Transverse colon (tissue), 4 donors: ENCODE measurements around the gene RANBP9. TPM values are rescaled to one million over a fixed set of nuclear protein-coding genes. Genes with fewer than 3 reads are reported as not detected.

Experiments
- DNase-seq: peaks from one replicate; pipeline ENCODE4 v3.0.0-alpha.2; 2019
- H3K27ac ChIP-seq, 4 donors: fragments of 200-600 bp; sonication (generic); 2 replicates each; pipeline ENCODE4 v1.5.1; 2016 to 2018; ENCODE audit warnings: inconsistent platforms in 4 of 4
- H3K27me3 ChIP-seq: fragments of 200-600 bp; sonication (generic); 2 replicates; pipeline ENCODE4 v1.5.1; 2017; ENCODE audit warnings: inconsistent platforms
- H3K36me3 ChIP-seq, 4 donors: fragments of 200-600 bp; sonication (generic); 2 replicates each; pipeline ENCODE4 v1.5.1; 2017 to 2019; ENCODE audit warnings: inconsistent platforms in 4 of 4
- H3K4me1 ChIP-seq, 4 donors: fragments of 200-600 bp; sonication (generic); 2 replicates each; pipeline ENCODE4 v1.5.1; 2017 to 2020; ENCODE audit warnings: inconsistent platforms in 4 of 4
- H3K4me3 ChIP-seq, 4 donors: fragments of 200-600 bp; sonication (generic); 1 replicate in 1 of 4; 2 replicates in 3 of 4; pipeline versions ENCODE4 v1.5.1 to v1.6.1; 2017 to 2019; ENCODE audit warnings: inconsistent platforms in 4 of 4
- H3K9me3 ChIP-seq, 2 donors: fragments of 200-600 bp; sonication (generic); 2 replicates each; pipeline ENCODE4 v1.5.1; 2017 to 2019; ENCODE audit warnings: inconsistent platforms in 2 of 2
- CTCF ChIP-seq, 5 experiments: fragments of 200-600 bp in 3 of 5; fragments of 450-650 bp in 2 of 5; sonication (generic) in 3 of 5; IDR thresholded peaks; 1 replicate in 2 of 5; 2 replicates in 3 of 5; pipeline ENCODE4 v1.5.1; 2016 to 2017; ENCODE audit warnings: antibody characterized with exemption in 5 of 5, inconsistent platforms in 3 of 5, mild to moderate bottlenecking in 2 of 5, moderate library complexity in 1 of 5
- EP300 ChIP-seq: sonication (generic); formaldehyde crosslinking; IDR thresholded peaks from one replicate; pipeline ENCODE4 v1.6.1; 2017; ENCODE audit warnings: antibody characterized with exemption, low read depth
- POLR2A ChIP-seq: fragments of 450-650 bp; IDR thresholded peaks from one replicate; pipeline ENCODE4 v1.6.1; 2016; ENCODE audit warnings: antibody characterized with exemption, mild to moderate bottlenecking, moderate library complexity
- POLR2AphosphoS5 ChIP-seq, 3 donors: sonication (generic); formaldehyde crosslinking; IDR thresholded peaks; one replicate each; pipeline ENCODE4 v1.6.1; 2016; ENCODE audit warnings: antibody characterized with exemption in 3 of 3
- WGBS, 2 donors: methylation state at CpG; one replicate each; pipeline ENCODE4 v1.1.5; 2018; ENCODE audit warnings: low coverage in 1 of 2; 5-methylcytosine and 5-hydroxymethylcytosine counted together
- in situ Hi-C, 4 donors: fragments of 200-750 bp; cut with MboI; loops; one replicate each; pipeline versions ENCODE4 v1.15.0 to v1.15.1; 2017; ENCODE audit warnings: low sequenced_read_pairs in 3 of 4, low pct_ligation_motif_present in 1 of 4, low pct_unique_long_range_greater_than_20kb in 1 of 4
- intact Hi-C: fragments of 100-400 bp; cut with DNase I; formaldehyde crosslinking; loops from one replicate; pipeline ENCODE4 v1.15.1; 2023; ENCODE audit warnings: low total_unique reads
- total RNA-seq, 4 donors: library from RNA; depleted of rRNA; stranded (reverse); fragments of >200 nt; gene quantifications; one replicate each; pipeline ENCODE4 v1.1.0, GENCODE V29; 2016

The RANBP9 gene
- total RNA-seq, 4 donors from 2014 or later: 17.9 to 40.8 (median 37.4) TPM

- no peak overlapping the region for H3K4me3 ChIP-seq
- no peak for TF ChIP-seq POLR2A
- TF ChIP-seq POLR2AphosphoS5 (IDR thresholded peaks at IDR 0.05): no peak
- no peak for TF ChIP-seq EP300
- no peak for TF ChIP-seq CTCF (IDR thresholded peaks at IDR 0.05)
- WGBS, 2 donors: 38 to 56% methylated on average over 1 of the region's 1 CpG
- no peak overlapping the region for H3K27ac ChIP-seq
- no peaks in the 10 kb centered on the region for H3K36me3 ChIP-seq
- H3K4me1 ChIP-seq: peaks cover 6 to 49% (median 12%) of the 10 kb centered on the region in 4 donors
- H3K9me3 ChIP-seq: no peaks in the 10 kb centered on the region
- H3K27me3 ChIP-seq: no peaks in the 10 kb centered on the region
- no peak for DNase-seq
- in situ Hi-C loops: no loop called here
- intact Hi-C loops: no loop called here
These were observed 16.4 kb downstream of the RANBP9 start for GRCh38 chr6:13695252-13695651.

- H3K36me3 ChIP-seq: no peaks in the 10 kb centered on the region
- TF ChIP-seq CTCF (IDR thresholded peaks at IDR 0.05) (no peak), POLR2A (no peak), EP300 (no peak), POLR2AphosphoS5 (IDR thresholded peaks at IDR 0.05) (no peak)
- no peak overlapping the region for H3K4me3 ChIP-seq
- no peaks in the 10 kb centered on the region for H3K9me3 ChIP-seq
- no peak overlapping the region for H3K27ac ChIP-seq
- in situ Hi-C loops (no loop called here), intact Hi-C loops (no loop called here)
- H3K4me1 ChIP-seq: peaks cover 7 to 47% (median 16%) of the 10 kb centered on the region in 4 donors
- no peak for DNase-seq
- 90 to 95% methylated on average over 4 of the region's 4 CpGs for WGBS, 2 donors
- no peaks in the 10 kb centered on the region for H3K27me3 ChIP-seq
These were observed 17.1 kb downstream of the RANBP9 start for GRCh38 chr6:13694562-13694961.

GRCh38 chr6:13689511-13690256 is 22.0 kb downstream of the RANBP9 start:
- in situ Hi-C loops: no loop called here
- intact Hi-C loops: no loop called here
- Histone ChIP-seq H3K36me3 (no peaks in the 10 kb centered on the region), H3K9me3 (no peaks in the 10 kb centered on the region), H3K27me3 (no peaks in the 10 kb centered on the region), H3K4me3 (no peak overlapping the region), H3K4me1 (peaks cover 12 to 25% (median 20%) of the 10 kb centered on the region in 4 donors), H3K27ac (peak overlapping the region in 3 of 4 donors; percentile 3 to 23 (median 11))
- TF ChIP-seq POLR2A: no peak
- no peak for TF ChIP-seq EP300
- peak in 1 of 3 donors; percentile 14 for TF ChIP-seq POLR2AphosphoS5 (IDR thresholded peaks at IDR 0.05)
- TF ChIP-seq CTCF (IDR thresholded peaks at IDR 0.05): no peak
- 70 to 84% methylated on average over 5 of the region's 5 CpGs for WGBS, 2 donors
- no peak for DNase-seq

GRCh38 chr6:13688692-13689196 is 22.9 kb downstream of the RANBP9 start:
- no peak for DNase-seq
- Histone ChIP-seq H3K27ac (no peak overlapping the region), H3K9me3 (no peaks in the 10 kb centered on the region), H3K27me3 (no peaks in the 10 kb centered on the region), H3K36me3 (no peaks in the 10 kb centered on the region), H3K4me3 (no peak overlapping the region), H3K4me1 (peaks cover 12 to 21% (median 18%) of the 10 kb centered on the region in 4 donors)
- TF ChIP-seq EP300 (no peak), POLR2AphosphoS5 (IDR thresholded peaks at IDR 0.05) (no peak), POLR2A (no peak), CTCF (IDR thresholded peaks at IDR 0.05) (no peak)
- in situ Hi-C loops (no loop called here), intact Hi-C loops (no loop called here)
- 97% methylated on average over 3 to 5 of the region's 5 CpGs for WGBS, 2 donors
